Transverse colon (tissue), 4 donors: ENCODE data around the gene ISLR. TPM values are rescaled to one million over a fixed set of nuclear protein-coding genes. Genes with fewer than 3 reads are reported as not detected.
"Not testable (repeated sequence)": the region's sequence is repeated elsewhere in the genome, so short reads cannot be mapped to it uniquely, and the experiment has no call there.

Experiments used
- DNase-seq: peaks from one replicate; pipeline ENCODE4 v3.0.0-alpha.2; 2019
- H3K27ac ChIP-seq, 4 donors: fragments of 200-600 bp; sonication (generic); 2 replicates each; pipeline ENCODE4 v1.5.1; 2016 to 2018; ENCODE audit warnings: inconsistent platforms in 4 of 4
- H3K27me3 ChIP-seq: fragments of 200-600 bp; sonication (generic); 2 replicates; pipeline ENCODE4 v1.5.1; 2017; ENCODE audit warnings: inconsistent platforms
- H3K36me3 ChIP-seq, 4 donors: fragments of 200-600 bp; sonication (generic); 2 replicates each; pipeline ENCODE4 v1.5.1; 2017 to 2019; ENCODE audit warnings: inconsistent platforms in 4 of 4
- H3K4me1 ChIP-seq, 4 donors: fragments of 200-600 bp; sonication (generic); 2 replicates each; pipeline ENCODE4 v1.5.1; 2017 to 2020; ENCODE audit warnings: inconsistent platforms in 4 of 4
- H3K4me3 ChIP-seq, 4 donors: fragments of 200-600 bp; sonication (generic); 1 replicate in 1 of 4; 2 replicates in 3 of 4; pipeline versions ENCODE4 v1.5.1 to v1.6.1; 2017 to 2019; ENCODE audit warnings: inconsistent platforms in 4 of 4
- H3K9me3 ChIP-seq, 2 donors: fragments of 200-600 bp; sonication (generic); 2 replicates each; pipeline ENCODE4 v1.5.1; 2017 to 2019; ENCODE audit warnings: inconsistent platforms in 2 of 2
- CTCF ChIP-seq, 5 experiments: fragments of 200-600 bp in 3 of 5; fragments of 450-650 bp in 2 of 5; sonication (generic) in 3 of 5; IDR thresholded peaks; 1 replicate in 2 of 5; 2 replicates in 3 of 5; pipeline ENCODE4 v1.5.1; 2016 to 2017; ENCODE audit warnings: antibody characterized with exemption in 5 of 5, inconsistent platforms in 3 of 5, mild to moderate bottlenecking in 2 of 5, moderate library complexity in 1 of 5
- EP300 ChIP-seq: sonication (generic); formaldehyde crosslinking; IDR thresholded peaks from one replicate; pipeline ENCODE4 v1.6.1; 2017; ENCODE audit warnings: antibody characterized with exemption, low read depth
- POLR2A ChIP-seq: fragments of 450-650 bp; IDR thresholded peaks from one replicate; pipeline ENCODE4 v1.6.1; 2016; ENCODE audit warnings: antibody characterized with exemption, mild to moderate bottlenecking, moderate library complexity
- POLR2AphosphoS5 ChIP-seq, 3 donors: sonication (generic); formaldehyde crosslinking; IDR thresholded peaks; one replicate each; pipeline ENCODE4 v1.6.1; 2016; ENCODE audit warnings: antibody characterized with exemption in 3 of 3
- WGBS, 2 donors: methylation state at CpG; one replicate each; pipeline ENCODE4 v1.1.5; 2018; ENCODE audit warnings: low coverage in 1 of 2; 5-methylcytosine and 5-hydroxymethylcytosine counted together
- in situ Hi-C, 4 donors: fragments of 200-750 bp; cut with MboI; loops; one replicate each; pipeline versions ENCODE4 v1.15.0 to v1.15.1; 2017; ENCODE audit warnings: low sequenced_read_pairs in 3 of 4, low pct_ligation_motif_present in 1 of 4, low pct_unique_long_range_greater_than_20kb in 1 of 4
- intact Hi-C: fragments of 100-400 bp; cut with DNase I; formaldehyde crosslinking; loops from one replicate; pipeline ENCODE4 v1.15.1; 2023; ENCODE audit warnings: low total_unique reads
- total RNA-seq, 4 donors: library from RNA; depleted of rRNA; stranded (reverse); fragments of >200 nt; gene quantifications; one replicate each; pipeline ENCODE4 v1.1.0, GENCODE V29; 2016

Gene ISLR
- total RNA-seq, 4 donors from 2014 or later, result 18.8 to 191 (median 25.5) TPM

- intact Hi-C loops, result loop anchor here (10.0 kb wide), 1 partner anchor 77 kb away; the partner anchor contains the start of gene CCDC33
- TF ChIP-seq POLR2AphosphoS5 (IDR thresholded peaks at IDR 0.05), result no peak
- TF ChIP-seq CTCF (IDR thresholded peaks at IDR 0.05), result no peak
- TF ChIP-seq EP300, result no peak
Measured at GRCh38 chr15:74157868-74158827, 15.4 kb upstream of the ISLR start.

GRCh38 chr15:74158855-74159650 lies 14.5 kb upstream of the ISLR start:
- Histone ChIP-seq H3K4me3 (no peak overlapping the region), H3K4me1 (peaks cover 0 to 15% (median 6%) of the 10 kb centered on the region in 4 donors), H3K36me3 (no peaks in the 10 kb centered on the region), H3K27ac (no peak overlapping the region), H3K9me3 (no peaks in the 10 kb centered on the region), H3K27me3 (no peaks in the 10 kb centered on the region)
- in situ Hi-C loops, result no loop called here
- 48 to 56% methylated on average over 5 of the region's 5 CpGs for WGBS, 2 donors
- TF ChIP-seq POLR2AphosphoS5 (IDR thresholded peaks at IDR 0.05), result no peak
- TF ChIP-seq EP300, result no peak
- TF ChIP-seq CTCF (IDR thresholded peaks at IDR 0.05), result no peak
- no peak for TF ChIP-seq POLR2A
- no peak for DNase-seq
- intact Hi-C loops, result loop anchor here (10.0 kb wide), 1 partner anchor 76 kb away; the partner anchor contains the start of gene CCDC33

More at GRCh38 chr15:74157868-74158827, 15.4 kb upstream of the ISLR start:
- in situ Hi-C loops, result no loop called here
- H3K27ac ChIP-seq, result no peak overlapping the region
- WGBS, 2 donors, result 85 to 90% methylated on average over 2 to 9 of the region's 9 CpGs
- no peak for DNase-seq
- no peaks in the 10 kb centered on the region for H3K36me3 ChIP-seq
- no peaks in the 10 kb centered on the region for H3K9me3 ChIP-seq
- peaks cover 0 to 15% (median 6%) of the 10 kb centered on the region in 4 donors for H3K4me1 ChIP-seq
- no peak overlapping the region for H3K4me3 ChIP-seq
- H3K27me3 ChIP-seq, result no peaks in the 10 kb centered on the region

GRCh38 chr15:74159773-74160172 lies 13.7 kb upstream of the ISLR start:
- intact Hi-C loops, result loop anchor here (10.0 kb wide), 1 partner anchor 75 kb away; the partner anchor contains the start of gene CCDC33
- no peaks in the 10 kb centered on the region for H3K36me3 ChIP-seq
- in situ Hi-C loops, result no loop called here
- no peak overlapping the region for H3K27ac ChIP-seq
- TF ChIP-seq EP300 (no peak), POLR2AphosphoS5 (IDR thresholded peaks at IDR 0.05) (no peak), CTCF (IDR thresholded peaks at IDR 0.05) (no peak), POLR2A (no peak)
- H3K9me3 ChIP-seq, result no peaks in the 10 kb centered on the region
- no peak overlapping the region for H3K4me3 ChIP-seq
- 82% methylated on average over 1 of the region's 1 CpG; no CpG with 5 or more reads in 1 of the 2 donors for WGBS, 2 donors
- DNase-seq, result no peak
- H3K27me3 ChIP-seq, result no peaks in the 10 kb centered on the region
- peaks cover 0 to 15% (median 6%) of the 10 kb centered on the region in 4 donors for H3K4me1 ChIP-seq

- DNase-seq, intact Hi-C loops, H3K27ac ChIP-seq, H3K9me3 ChIP-seq, in situ Hi-C loops, H3K36me3 ChIP-seq, H3K4me3 ChIP-seq, H3K27me3 ChIP-seq: not testable (repeated sequence)
- peaks cover 0 to 15% (median 6%) of the 10 kb centered on the region in 4 donors for H3K4me1 ChIP-seq
- WGBS, 2 donors, result 93 to 97% methylated on average over 3 of the region's 3 CpGs
Measured at GRCh38 chr15:74160390-74160789, 13.1 kb upstream of the ISLR start.

- H3K4me3 ChIP-seq, H3K27ac ChIP-seq, H3K4me1 ChIP-seq, in situ Hi-C loops, H3K9me3 ChIP-seq, H3K36me3 ChIP-seq, DNase-seq, H3K27me3 ChIP-seq, intact Hi-C loops: not testable (repeated sequence)
- 85 to 94% methylated on average over 2 to 3 of the region's 3 CpGs for WGBS, 2 donors
Measured at GRCh38 chr15:74162195-74162536, 11.3 kb upstream of the ISLR start.
